NCI-H1417 treated with DMSO at 0.1 percent for 48 hours (cell line): ENCODE measurements around the gene TFEB.

Experiments
- DNase-seq: peaks from one replicate; lab custom pipeline; 2025; lab: John Stamatoyannopoulos, UW

The TFEB gene

DNA sequence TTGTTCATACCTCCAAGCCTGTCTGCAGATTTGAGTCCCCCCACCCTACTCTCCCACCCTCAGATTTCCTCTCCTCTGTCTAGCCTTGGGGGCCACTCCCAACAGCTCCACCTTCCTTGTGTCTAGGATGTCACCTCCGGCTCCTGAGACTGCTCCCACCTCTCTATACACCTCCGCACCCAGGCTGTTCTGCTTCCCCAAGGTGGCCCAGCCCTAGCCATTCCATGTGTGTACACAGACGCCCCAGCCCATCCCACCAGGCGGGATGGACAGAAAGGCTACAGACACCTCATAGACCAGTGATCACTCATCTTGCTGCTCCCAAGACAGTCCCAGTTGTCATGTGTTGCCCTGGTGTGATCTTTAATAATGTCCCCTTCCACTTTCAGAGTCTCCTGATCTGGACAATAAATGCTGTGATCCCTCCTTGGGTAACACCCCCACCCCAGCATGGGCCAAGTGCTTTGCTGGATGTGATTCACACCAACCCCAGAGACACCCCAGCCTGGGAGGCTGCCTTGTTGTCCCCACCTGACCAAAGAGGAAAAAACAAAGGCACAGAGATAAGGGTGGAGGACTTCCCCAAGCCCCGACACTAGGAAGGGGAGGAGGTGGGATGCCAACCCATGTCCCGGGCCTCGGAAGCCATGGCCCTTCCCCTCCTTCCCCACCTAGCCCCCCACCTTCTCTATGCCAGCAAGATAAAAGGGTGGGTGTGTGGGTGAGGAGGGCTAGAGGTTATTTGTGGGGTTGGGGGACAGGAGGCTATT is 61.0 kb downstream of the TFEB start:
- DNase-seq, result no peak

DNA sequence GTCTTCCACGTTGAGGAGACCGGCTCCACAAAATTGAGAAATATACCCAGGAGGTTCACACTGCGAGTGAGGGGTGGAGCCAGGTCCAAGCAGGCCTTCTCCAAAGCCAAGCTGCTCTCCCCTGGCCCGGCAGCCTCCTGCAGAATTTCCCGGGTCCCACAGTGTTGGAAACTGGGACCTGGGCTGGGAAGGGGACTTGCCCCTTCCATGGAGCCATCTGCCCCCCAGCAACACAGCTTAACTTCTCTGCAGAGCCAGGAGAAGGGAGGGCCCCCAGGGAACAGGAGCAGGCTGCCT is 61.8 kb downstream of the TFEB start:
- no peak for DNase-seq

DNA sequence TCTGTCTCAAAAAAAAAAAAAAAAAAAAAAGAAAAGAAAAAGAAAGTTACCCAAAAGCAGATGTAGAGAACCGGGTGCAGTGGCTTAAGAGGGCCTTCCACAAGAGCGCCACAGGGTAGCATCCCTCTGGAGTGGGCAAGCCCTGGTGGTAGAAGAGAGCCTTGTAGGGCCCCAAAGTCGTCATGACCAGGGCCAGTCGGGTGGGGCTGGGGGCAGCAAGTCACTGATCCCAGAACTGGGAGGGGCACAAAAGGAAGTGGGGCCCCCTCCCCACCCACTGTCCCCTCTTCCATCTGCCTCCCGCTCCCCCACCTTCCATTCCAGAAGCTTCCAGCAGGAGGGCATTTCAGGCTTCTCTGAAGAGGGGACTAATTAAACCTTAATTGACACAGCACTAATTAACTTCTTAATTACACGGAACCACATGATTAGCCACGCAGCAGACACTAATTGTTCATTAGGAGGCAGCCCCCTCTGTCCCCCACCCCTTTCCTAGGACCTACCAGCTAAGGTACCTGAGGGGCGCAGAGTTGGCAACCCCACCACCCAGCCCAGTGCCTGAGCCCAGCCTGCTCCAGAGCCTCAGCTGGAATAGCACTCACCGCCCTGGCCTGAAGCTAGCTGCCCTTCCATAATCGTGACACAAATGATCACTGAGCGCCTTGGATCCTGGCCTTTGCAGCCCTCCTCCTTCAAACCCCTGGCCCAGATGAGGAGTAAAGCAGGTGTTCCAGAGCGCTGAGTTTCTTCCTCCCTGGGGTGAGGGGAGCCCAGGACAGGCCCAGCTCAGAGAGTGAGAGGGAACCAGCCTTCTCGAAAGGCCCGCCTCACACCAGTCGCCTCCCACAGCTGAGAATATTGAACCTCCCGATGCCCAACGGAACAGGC is 62.3 kb downstream of the TFEB start:
- DNase-seq, result no peak

DNA sequence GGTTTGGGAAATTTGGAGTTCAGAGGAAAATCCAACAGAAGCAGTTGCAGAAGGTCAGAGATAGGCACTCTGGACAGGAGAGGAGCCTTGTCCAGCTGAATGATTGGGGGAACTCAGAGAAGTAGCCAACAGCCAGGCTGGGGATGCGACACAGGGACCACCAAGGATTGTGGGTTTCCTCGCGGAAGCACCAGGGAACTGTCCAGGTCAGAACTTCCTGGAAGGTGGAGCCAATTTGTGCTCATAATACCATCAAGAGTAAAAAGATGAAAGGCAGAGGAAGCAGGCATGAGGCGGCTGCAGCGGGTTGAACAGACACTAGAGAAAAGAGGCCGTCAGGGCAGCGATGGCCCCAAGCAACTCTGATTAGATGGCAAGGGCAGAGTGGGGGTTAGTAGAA is 63.4 kb downstream of the TFEB start:
- no peak for DNase-seq

DNA sequence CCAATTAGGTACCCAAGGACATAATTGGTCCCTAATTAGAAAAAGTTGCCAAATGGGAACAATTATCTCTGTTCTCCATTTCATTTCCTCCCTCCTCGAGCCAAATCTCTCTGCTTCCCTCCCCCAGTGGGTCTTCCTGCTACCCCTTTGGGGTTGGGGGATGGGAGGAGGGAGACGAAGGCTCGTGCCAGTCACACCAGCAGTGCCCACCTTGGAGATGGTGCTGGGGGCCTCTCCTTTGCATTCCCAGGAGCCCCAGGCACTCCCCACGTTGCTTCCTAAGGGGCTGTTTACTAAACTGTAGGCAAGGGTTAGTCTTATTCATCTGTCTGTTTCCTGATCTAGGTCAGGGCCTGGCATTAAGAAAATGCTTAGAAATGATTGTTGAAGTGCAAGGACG is 64.0 kb downstream of the TFEB start:
- DNase-seq, result no peak

DNA sequence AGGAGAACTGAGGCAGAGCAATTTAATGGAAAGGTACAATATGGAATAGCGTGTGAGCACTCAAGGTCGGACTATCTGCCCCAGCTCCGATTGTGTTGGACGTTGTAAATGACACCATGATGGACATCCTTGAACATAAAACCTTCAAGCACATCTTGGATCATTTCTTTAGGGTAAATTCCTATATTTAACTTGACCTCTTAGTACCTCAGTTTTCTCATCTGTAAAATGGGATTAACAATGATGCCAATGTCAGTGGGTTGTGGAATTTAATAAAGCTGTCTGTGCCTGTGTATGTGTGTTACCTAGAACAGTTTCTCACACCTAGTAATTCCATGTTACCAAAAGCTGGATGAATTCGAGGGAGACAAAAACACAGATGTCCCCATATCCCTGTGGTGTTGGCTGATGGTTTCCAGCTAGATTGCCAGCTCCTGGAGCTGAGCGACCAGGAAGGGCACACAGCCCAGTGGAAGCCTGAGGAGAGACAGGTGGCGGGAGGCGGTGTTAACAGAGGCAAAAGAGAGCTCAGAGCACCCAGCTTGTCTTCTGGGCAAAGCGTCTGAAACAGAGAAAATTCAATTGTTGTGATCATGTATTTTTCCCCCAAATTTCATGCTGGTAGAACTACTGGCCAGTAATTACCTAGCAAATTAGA is 64.6 kb downstream of the TFEB start:
- no peak for DNase-seq

DNA sequence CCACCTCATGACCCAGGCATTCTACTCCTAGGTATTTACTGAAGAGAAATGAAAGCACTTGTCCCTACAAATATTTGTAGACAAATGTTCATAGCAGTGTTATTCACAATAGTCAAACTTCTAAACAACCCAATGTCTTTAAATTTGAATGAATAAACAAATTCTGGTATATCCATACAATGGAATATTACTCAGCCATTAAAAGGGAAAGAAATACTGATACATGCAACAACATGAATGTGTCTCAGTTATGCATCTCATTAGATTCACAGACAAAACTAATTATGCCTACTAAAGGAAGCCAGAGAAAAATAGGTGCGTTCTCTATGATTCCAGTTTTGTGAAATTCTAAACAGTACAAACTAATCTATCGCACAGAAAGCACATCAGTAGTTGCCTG is 66.4 kb downstream of the TFEB start:
- DNase-seq, result no peak

DNA sequence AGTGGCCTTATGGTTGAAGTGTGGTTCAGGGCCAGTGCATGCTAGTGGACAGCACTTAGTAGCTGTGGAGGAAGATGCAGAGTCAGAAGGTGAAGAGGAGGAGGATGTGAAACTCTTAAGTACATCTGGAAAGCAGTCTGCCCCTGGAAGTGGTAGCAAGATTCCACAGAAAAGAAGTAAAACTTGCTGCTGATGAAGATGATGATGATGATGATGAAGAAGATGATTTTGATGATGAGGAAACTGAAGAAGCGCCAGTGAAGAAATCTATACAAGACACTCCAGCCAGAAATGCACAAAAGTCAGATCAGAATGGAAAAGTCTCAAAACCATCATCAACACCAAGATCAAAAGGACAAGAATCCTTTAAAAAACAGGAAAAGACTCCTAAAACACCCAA is 68.2 kb downstream of the TFEB start:
- no peak for DNase-seq

DNA sequence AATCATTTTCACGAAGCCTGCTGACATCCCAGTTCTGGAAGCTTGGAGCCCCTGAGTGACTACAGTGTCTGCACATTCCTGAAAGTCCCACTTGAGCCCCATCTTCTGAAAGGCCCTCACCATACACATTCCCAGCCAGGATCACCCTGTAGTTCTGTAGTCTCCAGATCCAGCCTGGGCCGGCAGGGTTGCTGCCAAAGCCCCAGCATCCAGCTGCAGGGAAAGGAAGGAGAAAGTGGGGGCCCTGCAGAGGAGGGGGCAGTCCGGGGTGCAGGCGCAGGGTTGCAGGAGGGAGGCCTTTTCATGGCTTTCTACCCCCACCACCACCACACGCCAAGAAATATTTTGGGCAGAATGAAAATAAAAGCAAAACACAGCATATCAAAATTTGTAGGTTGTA is 71.1 kb downstream of the TFEB start:
- no peak for DNase-seq

DNA sequence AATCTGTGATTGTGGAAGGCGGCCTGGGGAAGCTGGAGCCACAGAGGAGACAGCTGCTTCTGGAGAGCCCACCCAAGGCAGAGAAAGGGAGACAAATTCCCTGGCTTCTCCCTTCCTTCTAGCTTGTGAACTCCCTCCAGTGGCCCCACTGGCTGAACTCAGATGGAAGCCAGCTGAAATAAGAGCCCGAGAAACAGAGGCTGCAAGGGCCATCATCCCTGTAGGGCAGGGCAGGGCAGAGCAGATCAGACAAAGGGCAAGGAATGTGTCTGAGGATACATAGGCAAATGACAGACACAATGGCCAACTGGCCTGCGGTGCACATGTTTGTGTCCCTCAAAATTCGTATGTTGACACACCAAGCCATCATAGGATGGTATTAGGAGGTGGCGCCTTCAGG is 71.8 kb downstream of the TFEB start:
- DNase-seq, result no peak

DNA sequence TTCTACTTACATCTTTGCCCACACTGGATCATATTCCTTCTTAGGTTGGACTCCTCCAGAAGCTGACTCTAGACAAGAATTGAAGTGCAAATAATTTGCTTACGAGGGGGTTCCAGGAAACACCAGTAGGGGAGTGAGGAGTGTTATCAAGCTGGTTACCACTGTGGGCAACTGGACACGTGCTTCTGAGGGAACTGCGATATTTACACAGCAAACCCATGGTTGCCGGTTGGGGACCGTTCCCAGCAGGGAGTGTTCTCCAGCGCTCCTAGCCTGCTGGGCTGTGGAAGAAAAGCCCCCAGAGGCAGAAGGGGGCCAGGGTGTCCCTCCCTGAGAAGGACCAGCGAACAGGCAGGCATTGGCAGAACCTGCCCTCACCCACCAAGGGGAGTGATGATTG is 75.5 kb downstream of the TFEB start:
- no peak for DNase-seq

DNA sequence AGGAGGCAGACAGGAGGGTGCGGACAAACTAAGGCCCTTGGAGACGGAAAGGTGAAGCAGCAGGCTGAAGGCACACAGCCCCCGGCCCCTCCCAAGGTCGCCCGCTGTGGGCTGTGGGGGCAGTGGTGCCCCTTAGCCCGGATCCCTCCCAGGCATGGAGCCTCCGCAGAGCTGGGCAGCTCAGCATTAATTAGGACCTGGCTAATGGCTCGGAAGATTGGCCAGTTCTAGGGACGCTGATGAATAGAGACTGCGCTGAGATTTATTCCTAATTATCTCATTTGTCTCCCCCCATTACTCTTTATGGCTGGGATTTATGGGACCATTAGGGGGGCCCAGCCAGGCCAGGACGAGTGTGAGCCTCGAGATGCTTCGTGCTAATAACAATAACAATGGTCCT is 76.8 kb downstream of the TFEB start:
- no peak for DNase-seq

DNA sequence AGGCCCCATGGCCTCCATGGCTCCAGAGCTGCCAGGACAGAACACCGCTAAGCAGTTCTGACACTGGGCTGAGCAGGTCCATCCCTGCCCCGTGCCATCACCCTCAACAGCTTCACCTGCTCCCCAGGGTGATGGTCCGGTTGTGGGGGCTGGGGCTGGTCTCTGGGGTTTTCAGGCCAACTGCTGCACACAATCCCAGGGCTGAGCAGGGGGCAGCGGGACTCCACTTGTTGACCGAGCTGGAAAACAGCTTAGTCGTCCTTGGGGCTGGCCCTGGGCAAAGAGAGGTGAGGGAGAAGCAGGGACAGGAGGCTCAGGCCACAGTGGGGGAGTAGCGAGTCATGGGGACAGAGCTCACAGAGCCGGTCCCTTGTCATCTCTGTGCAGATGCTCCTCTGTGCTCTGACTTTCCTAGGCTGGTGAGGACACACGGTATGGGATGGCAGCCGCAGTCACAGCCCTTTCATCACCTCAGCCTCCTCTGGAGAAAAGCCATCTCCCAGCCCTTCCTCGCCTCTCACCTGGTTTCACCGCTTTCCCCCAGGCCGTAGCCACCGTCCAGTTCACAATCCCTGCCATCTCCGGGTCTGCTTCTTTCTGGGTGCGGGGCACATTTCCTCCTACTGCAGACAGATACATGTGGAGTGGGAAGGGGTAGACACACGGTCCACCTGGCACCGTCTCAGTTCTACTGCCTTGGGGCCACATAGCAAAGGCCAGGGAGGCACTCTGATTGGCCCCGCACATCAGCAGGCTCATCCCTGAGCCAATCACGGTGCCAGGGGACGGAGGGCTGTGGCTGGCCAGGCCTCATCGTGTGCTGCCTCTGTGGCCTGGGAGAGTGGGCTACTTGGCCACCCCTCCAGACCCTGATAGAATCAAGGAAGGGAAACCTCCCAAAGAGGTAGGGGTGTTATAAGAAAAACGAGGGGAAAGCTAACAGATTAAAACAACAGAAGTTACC is 78.0 kb downstream of the TFEB start:
- DNase-seq, result no peak

DNA sequence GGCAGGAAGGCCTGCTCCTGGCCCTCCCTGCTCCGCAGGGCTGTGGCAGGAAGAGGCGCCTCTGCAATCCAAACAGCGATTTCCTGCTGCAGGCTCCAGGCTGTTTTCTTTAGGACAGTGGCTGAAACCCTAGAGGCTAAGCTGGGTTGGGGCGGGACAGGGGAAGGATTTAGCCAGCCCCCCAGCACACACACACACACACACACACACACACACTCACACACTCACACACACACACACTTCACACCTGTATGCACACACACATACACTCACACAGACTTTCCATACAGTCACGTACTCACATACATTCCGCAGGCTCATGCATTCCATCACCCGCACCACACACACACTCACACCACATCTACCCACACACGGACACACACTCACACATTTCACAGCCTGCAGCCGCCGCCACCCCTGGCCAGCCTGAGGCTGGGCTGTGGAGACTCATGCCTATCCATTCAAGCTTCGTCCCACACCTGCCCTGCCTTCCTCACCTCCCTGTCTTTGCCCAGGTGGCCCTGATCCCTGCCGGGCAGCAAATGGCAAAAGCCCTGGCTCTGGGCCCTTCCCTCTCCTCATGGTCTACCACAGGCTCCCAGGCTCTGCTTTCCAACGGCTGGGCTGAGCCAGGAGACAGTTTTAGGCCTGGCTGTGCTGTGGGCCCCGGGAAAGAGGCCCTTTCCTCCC is 79.3 kb downstream of the TFEB start:
- DNase-seq, result no peak

DNA sequence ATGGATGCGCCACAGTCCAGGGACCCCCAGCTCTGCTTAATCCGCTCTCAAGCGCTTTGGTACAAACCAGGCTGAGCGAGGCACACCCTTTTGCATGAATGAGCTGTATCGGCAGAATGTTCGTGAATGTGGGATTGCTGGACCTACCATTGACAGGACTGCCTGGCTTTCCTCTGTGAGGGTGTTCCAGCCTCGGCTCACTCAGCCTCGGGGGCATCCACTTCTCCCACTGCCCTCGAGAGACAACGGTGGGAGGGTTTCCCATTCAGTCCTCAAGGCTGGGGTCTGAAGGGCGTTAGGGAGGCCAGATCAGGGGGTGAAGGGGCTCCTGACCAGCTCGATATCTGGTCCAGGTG is 79.8 kb downstream of the TFEB start:
- DNase-seq, result no peak

DNA sequence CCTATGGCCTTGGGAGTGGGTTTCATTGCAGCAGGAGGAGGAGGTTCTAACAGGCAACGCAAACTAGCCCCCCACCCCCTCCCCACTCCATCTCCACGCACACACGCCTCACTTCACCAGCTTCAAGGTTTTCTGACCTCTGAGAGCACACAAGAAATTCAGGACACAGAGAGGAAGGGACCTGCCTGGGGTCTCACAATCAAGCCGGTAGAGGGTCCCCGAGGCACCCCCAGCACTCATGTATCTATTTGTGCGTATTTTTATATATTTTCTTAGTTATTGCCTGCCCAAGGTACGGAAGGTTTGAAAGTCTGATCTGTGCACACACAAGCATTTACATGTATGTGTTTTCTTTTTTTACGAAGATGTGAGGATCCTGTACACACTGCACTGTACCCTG is 80.2 kb downstream of the TFEB start:
- DNase-seq, result no peak

DNA sequence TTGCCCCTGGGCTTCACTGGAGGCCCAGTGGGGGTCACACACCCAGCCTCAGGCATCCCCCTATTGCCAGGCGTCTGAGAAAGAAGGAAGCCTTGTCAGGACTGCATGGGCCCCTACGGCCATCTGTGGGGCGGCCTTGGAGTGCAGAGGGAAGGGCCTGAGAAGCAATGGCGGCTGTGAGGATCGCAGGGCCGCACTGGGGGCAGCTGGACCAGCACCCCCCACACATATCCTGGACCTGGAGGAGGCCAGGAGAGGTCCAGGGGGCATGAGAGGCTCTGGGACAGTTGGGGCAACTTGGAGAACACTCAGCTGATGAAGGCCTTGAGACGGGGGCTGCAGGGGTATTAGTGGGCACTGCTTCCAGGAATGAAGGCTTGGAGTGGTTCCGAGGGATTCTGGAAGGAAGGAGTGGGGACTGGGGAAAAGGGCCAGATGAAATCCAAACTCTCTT is 80.7 kb downstream of the TFEB start:
- DNase-seq, result no peak

DNA sequence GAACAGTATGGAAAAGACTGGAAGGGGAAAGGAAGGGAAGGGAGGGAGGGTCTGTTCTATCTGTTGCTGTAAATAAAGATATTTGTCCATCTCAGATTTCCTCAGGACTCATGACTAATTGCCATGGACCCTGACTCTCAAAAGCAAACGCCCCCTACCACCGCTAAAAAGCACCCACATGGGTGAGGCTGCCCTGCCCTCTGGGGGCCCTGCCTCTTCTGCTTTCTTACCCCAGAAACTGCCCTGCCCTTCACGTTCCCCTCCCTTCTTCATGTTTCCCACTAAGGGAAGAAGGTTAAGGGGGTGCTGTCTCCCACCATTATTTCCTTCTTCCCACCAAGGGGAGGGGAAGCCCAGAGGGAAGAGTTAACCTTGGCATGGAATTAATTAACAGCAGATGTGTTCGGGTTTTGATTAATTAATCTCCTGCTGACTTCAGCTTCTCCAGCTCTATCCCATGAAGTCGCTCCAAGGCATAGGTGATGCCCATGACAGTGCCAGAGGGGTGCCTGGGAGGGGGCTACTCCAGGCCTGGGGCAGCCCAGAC is 81.2 kb downstream of the TFEB start:
- no peak for DNase-seq

DNA sequence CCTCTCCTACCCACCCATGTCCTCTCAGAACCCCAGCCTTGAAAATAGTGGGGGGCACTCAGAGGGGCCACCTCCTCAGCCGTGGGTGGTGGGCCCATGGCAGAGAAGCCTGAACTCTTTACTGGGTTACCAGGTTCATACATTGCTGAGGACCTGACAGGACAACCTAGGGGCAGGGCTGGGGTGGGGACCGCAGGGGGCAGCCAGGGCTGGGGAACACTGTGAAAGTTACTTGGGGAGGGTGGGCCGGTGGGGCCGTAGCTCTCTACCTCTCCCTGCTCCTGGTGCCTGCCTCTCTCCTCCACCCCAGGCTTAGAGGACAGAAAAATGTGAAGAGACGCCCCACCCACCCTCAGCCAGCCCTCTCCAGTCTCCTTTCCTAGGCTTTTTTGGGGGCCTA is 81.7 kb downstream of the TFEB start:
- no peak for DNase-seq

DNA sequence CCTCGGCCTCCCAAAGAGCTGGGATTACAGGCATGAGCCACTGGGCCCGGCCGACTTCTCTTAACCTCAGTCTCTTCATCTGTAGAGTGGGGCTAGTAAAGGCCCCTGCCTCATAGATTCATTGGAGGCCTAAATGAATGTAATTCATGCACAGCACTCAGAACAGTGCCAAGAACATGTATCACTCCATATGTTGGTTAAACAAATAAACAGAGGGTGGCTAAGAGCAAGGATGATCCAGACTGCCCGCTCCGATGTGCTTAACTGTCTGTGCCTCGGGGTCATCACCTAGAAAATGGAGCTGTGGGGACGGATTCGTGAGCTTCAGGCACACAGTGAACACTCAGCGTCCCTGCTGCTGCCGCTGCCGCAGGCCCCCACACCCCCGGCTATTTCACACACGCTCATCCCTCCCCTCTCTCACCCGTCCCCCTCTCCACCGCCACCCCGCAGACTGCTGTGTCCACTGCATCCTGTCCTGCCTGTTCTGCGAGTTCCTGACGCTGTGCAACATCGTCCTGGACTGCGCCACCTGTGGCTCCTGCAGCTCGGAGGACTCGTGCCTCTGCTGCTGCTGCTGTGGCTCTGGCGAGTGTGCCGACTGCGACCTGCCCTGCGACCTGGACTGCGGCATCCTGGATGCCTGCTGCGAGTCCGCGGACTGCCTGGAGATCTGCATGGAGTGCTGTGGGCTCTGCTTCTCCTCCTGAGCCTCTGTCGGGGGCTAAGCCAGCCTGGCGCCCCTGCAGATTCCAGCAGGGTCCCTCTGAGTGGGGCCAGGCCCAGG is 82.3 kb downstream of the TFEB start:
- DNase-seq, result no peak
